NCI-H2107 (cell line): ENCODE results near the gene ZSWIM5.
"Not testable (repeated sequence)": the region's sequence is repeated elsewhere in the genome, so short reads cannot be mapped to it uniquely, and the experiment has no call there.

Experiments used
- DNase-seq: peaks from one replicate; lab custom pipeline; 2025; lab: John Stamatoyannopoulos, UW

ZSWIM5 gene

DNA sequence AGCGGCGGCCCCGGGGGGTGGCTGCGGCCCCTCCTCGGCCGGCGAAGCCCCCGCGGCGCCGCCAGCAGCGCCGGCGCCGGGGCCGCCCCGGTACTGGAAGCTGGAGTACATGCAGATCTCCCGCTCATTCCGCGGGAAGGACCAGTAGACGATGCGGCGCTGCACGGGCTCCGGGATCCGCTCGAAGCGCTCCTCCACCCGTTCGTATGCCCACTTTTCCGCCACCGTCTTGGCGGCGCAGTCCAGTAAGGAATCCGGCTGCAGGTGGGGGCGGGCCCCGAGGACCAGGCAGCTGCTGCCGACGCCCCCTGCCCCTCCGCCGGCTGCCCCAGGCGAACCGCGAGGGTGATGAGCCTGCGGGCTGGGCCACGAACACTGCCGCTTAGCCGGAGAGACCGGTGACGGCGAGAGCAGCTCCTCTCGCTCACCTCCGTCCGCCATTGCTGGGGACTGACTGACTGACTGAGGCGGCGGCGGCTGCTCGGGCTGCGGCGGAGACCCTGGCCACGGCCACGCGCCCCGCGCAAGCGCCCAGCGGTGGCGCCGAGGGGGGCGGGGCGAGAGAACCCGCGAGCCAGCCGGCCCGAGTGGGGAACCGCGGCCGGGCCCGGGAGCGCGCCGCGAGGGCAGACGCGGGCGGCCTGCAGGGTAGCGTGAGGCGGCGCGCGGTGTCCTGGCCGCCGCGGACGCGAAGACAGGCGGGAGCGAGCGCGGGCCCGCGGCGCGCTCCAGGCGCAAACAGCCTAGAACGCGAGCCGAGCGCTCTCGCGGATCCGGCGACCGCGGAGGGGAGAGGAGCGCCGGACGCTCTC lies at the start of gene ZSWIM5:
TSS of gene ZSWIM5 (minus strand) at position 696 of the 812 bp plus-strand sequence. CDS start at position 441, 255 bp downstream.
- DNase-seq: peak; percentile 60

DNA sequence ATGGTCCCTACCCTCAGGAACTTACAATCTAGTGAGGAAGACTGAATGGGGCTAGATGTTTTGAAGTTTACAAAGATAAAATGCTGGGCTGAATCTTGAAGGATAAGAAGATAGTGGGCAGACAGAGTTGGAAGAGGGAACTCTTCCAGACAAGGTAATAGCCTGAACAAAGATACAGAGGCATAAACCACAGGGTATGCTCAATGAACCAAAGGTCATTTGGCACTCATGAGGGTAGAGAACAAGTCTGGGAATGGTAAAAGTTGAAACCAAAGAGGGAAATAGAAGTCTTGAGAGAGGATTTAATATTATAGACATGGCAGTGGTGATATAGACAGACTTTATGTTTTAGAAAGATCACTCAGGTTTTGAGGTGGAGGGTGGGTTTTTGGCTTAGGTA lies 48.1 kb upstream of the ZSWIM5 start:
- no peak for DNase-seq

DNA sequence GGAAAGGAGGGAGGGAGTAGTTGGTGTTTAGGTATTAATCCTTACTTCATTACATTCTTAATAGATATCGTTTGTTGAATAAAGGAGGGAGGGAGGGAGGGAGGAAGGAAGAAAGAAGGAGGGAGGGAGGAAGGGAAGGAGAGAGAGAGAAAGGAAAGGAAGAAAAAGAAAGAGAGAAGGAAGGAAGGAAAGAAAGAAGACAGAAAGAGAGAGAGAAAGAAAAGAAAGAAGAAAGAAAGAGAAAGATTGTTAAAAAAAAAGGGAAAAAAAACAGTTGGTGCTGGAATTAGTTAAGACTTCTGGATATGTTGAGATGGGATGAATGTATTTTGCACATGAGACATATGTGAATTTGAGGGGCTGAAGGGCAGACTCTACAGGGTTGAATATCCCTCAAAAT lies 44.1 kb upstream of the ZSWIM5 start:
- DNase-seq: no peak

- not testable (repeated sequence) for DNase-seq
Measured at GRCh38 chr1:45248004-45248403, 41.6 kb upstream of the ZSWIM5 start.

- DNase-seq: no peak
Measured at GRCh38 chr1:45246760-45247159, 40.4 kb upstream of the ZSWIM5 start.

GRCh38 chr1:45246359-45246758 lies 40.0 kb upstream of the ZSWIM5 start:
- not testable (repeated sequence) for DNase-seq

GRCh38 chr1:45244660-45245059 lies 38.3 kb upstream of the ZSWIM5 start:
- no peak for DNase-seq

GRCh38 chr1:45243476-45244343 lies 37.3 kb upstream of the ZSWIM5 start:
- no peak for DNase-seq

DNA sequence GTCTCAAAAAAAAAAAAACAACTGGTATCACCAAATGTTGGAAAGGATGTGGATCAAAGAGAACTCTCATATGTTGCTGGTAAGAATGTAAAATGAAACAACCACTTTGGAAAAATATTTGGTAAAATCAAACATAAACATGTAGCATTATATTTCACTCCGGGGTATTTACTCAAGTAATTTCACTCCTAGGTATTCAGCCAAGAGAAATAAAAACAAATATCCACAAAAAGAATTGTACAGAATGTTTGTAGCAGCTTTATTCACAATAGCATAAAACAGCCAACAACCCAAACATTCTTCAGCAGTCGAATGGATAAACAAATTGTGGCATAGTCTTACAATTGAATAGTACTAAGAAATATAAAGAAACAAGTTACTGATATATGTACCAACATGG lies 32.4 kb upstream of the ZSWIM5 start:
- DNase-seq: no peak

- no peak for DNase-seq
Measured at GRCh38 chr1:45236136-45236535, 29.7 kb upstream of the ZSWIM5 start.

GRCh38 chr1:45230537-45230936 lies 24.1 kb upstream of the ZSWIM5 start:
- DNase-seq: no peak

DNA sequence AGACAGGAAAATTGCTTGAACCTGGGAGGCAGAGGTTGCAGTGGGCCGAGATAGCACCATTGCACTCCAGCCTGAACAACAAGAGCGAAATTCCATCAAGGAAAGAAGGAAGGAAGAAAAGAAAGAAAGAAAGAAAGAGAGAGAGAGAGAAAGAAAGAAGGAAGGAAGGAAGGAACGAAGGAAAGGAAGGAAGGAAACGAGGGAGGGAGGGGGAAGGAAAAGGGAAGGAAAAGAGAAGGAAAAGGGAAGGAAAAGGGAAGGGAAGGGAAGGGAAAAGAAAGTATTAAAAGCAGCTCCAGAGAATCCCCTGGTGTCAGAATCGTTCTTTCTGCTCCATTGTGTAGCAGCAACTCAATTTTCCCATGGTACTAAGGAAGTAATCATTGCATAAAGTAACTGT lies 19.2 kb upstream of the ZSWIM5 start:
- DNase-seq: no peak

DNA sequence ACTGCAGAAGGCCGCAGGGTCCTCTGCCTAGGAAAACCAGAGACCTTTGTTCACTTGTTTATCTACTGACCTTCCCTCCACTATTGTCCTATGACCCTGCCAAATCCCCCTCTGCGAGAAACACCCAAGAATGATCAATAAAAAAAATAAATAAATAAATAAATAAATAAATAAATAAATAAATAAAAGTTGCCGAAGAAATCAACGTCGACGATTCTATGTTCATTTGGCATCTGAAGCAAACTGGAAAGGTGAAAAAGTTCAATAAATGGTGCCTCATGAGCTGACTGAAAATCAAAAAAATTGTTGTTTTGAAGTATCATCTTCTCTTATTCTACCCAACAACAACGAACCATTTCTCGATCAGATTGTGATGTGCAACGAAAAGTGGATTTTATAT lies 17.3 kb upstream of the ZSWIM5 start:
- DNase-seq: not testable (repeated sequence)

DNA sequence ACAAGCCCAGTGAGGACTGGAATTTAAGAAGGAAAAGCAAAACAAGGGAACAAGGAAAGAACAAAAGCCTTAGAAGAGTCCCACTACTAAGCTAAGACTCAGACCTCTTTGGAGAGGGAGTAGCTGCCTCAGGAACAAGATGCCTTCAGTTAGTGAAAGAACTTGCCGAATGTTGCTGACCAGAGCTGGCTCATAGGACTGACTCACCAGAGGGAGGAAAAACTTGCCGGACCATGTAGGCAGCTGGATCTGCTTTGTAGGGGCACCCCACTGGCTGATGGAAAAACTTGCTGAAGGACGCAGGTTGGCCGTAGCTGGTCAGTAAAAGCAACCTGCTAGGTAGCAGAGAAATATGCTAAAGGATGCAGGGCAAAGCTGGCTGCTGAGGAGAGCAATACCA lies 15.3 kb upstream of the ZSWIM5 start:
- no peak for DNase-seq

GRCh38 chr1:45216861-45217260 lies 10.5 kb upstream of the ZSWIM5 start:
- DNase-seq: no peak

DNA sequence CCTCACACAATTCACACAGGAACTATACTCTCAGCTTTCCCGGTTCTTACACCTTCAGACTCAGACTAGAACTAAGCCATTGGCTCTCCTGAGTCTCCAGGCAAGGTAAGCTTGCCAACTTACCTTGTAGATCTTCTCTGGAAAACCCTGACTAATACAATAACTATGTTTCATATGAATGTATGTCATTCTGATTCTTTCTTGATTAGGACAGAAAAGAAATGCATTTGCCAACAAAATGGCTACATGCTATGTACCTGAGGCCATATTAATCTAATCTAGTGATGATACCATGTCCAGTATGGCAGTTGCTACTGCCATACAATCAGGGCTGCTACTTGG lies 9.8 kb upstream of the ZSWIM5 start:
- DNase-seq: no peak

DNA sequence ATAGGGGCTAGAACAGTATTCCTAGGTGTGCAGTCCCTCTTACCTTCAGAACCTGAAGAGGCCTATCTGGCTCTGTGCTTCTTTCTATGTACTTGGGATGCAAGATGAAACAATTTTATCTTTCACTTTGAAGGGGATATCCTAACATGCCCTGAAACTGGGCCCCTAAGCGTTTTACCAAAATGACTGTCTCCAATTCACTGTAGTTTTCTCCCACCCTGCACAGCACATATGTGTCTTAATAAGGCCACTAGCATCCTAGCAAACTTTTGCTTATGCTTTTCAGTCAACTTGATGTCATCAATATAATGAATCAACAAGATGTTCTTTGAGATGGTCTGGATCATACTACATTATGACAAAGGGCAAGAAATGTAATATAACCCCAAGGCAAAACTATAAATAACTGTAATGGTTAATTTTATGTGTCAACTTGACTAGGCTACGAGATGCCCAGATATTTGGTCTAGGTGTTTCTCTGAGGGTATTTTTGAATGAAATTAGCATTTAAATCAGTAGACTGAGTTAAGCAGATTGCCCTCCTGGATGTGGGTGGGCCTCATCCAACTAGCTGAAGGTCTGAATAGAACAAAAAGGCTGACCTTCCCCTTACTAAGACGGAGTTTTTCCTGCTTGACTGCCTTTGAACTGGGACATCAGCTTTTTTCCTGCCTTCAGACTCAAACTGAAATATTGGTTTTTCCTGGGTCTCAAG lies 9.2 kb upstream of the ZSWIM5 start:
- DNase-seq: no peak

- DNase-seq: no peak
Measured at GRCh38 chr1:45213892-45214291, 7.5 kb upstream of the ZSWIM5 start.

GRCh38 chr1:45211076-45211475 lies 4.7 kb upstream of the ZSWIM5 start:
- no peak for DNase-seq

GRCh38 chr1:45206808-45207623 lies 611 bp upstream of the ZSWIM5 start:
- no peak for DNase-seq

DNA sequence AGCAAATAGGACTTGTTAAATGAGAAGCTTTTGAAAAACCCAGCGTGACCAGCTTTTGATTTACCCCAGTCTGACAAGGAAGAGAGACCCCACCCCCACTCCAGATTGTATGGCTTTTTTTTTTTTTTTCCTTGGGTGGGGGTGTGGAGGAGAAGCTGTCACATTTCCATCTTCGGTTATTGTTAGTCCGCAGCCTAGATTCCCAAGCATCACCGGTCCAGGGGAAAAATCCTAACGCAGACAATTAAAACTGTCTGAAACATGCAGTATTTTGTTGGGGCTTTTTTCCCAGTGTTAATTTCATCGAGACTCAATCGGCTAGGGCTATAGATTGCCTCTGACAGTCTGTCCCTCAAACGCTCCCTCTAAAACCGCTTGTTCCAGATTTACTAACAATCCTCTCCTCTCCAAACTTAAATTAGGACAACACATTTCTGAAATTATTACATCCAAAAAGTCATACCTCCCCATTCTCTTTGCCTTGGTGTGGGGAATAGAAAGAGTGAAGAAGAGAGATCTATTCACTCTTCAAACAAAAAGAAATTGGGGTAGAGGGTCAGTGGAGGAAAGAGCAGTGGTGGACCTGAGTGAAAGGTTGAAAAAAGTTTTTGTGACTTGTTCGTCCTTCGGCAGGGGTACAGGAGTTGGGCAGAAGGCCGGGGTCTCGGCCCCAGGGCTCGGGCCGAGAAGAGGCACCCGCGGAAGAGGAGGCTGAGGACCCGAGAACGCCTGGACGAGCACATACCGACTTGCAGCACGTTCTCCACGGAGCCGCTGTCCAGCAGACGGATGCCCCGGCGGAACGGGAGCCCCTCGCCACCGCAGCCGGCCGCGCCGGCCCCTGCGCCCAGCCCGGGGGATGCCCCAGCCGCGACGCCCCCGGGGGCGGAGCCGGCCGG lies 1.1 kb downstream of the ZSWIM5 start:
- no peak for DNase-seq
